IPS-NIHi7 (cell line): Measurements from ENCODE around the gene USPL1.
"Not testable (repeated sequence)": the region's sequence is repeated elsewhere in the genome, so short reads cannot be mapped to it uniquely, and the experiment has no call there.

Experiments used
- DNase-seq: peaks from one replicate; pipeline ENCODE4 v3.0.0; 2012; ENCODE audit warnings: mixed read lengths; ENCODE audit errors: extremely low spot score

USPL1 gene

GRCh38 chr13:30615866-30616541 lies 1.7 kb upstream of the USPL1 start:
- no peak for DNase-seq

- peak; percentile 57 for DNase-seq
Measured at GRCh38 chr13:30616927-30617314, 799 bp upstream of the USPL1 start.

GRCh38 chr13:30618186-30618929 lies 638 bp downstream of the USPL1 start:
- peak; percentile 10 for DNase-seq

- DNase-seq: no peak
Measured at GRCh38 chr13:30618930-30619279, 1.2 kb downstream of the USPL1 start.

GRCh38 chr13:30619731-30620130 lies 2.0 kb downstream of the USPL1 start:
- no peak for DNase-seq

GRCh38 chr13:30620941-30621340 lies 3.2 kb downstream of the USPL1 start:
- no peak for DNase-seq

- DNase-seq: no peak
Measured at GRCh38 chr13:30622551-30622950, 4.8 kb downstream of the USPL1 start.

- no peak for DNase-seq
Measured at GRCh38 chr13:30623392-30623791, 5.7 kb downstream of the USPL1 start.

- DNase-seq: no peak
Measured at GRCh38 chr13:30624630-30625029, 6.9 kb downstream of the USPL1 start.

GRCh38 chr13:30629527-30629926 lies 11.8 kb downstream of the USPL1 start:
- no peak for DNase-seq

GRCh38 chr13:30633861-30634260 lies 16.1 kb downstream of the USPL1 start:
- no peak for DNase-seq

- no peak for DNase-seq
Measured at GRCh38 chr13:30634838-30635237, 17.1 kb downstream of the USPL1 start.

GRCh38 chr13:30638301-30638700 lies 20.6 kb downstream of the USPL1 start:
- no peak for DNase-seq

- DNase-seq: no peak
Measured at GRCh38 chr13:30639671-30640070, 22.0 kb downstream of the USPL1 start.

- not testable (repeated sequence) for DNase-seq
Measured at GRCh38 chr13:30641173-30641572, 23.5 kb downstream of the USPL1 start.

GRCh38 chr13:30645629-30646028 lies 27.9 kb downstream of the USPL1 start:
- DNase-seq: no peak

GRCh38 chr13:30647420-30647819 lies 29.7 kb downstream of the USPL1 start:
- DNase-seq: no peak

- DNase-seq: no peak
Measured at GRCh38 chr13:30647824-30648521, 30.3 kb downstream of the USPL1 start.

GRCh38 chr13:30648522-30649012 lies 30.8 kb downstream of the USPL1 start:
- no peak for DNase-seq

GRCh38 chr13:30651648-30652047 lies 33.9 kb downstream of the USPL1 start:
- not testable (repeated sequence) for DNase-seq

- no peak for DNase-seq
Measured at GRCh38 chr13:30652746-30653386, 35.1 kb downstream of the USPL1 start.

- DNase-seq: no peak
Measured at GRCh38 chr13:30654430-30654829, 36.7 kb downstream of the USPL1 start.
